Measurements from ENCODE around the gene FOSL1. TPM values are rescaled to one million over a fixed set of nuclear protein-coding genes. Genes with fewer than 3 reads are reported as not detected.

Gene FOSL1
- total and polyA plus RNA-seq, 2 experiments from 2014 or later: 14.6 to 17.1 TPM

DNA sequence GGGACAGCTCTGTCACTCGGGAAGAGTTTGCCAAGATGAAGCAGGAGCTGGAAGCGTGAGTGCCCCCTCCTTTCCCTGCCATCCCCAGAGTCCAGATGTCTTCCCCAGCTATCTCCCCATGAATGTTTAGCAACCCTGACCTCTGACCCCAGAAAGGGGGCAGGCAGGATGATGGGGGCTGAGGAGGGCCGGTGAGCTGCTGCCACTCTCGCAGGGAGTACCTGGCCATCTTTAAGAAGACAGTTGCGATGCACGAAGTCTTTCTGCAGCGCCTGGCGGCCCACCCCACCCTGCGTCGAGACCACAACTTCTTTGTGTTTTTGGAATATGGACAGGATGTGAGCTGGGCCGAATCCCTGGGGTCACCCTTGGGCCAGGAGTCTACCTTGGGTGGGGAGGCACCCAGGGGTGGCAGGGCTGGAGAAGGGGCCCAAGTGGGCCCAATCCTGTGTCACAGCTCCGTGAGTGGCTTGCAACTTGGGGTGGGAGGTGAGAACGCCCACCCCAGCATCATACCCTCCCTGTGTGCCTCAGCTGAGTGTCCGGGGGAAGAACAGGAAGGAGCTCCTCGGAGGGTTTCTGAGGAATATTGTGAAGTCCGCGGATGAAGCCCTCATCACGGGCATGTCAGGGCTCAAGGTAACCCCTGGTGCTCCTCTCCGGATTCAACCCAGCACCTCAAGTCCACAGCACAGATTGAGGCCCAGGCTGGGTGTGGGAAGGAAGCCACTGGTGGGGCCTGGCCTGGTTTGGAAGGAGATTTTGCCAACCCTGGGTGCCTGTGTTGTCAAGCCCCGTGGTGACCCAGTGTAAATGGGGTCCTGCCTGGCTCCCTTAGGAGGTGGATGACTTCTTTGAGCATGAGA, 49.7 kb downstream of the FOSL1 start:
- no peak overlapping the region for H3K4me2 ChIP-seq
- H3K4me3 ChIP-seq: no peak overlapping the region
- no peaks in the 10 kb centered on the region for H3K9me2 ChIP-seq (ENCODE audit: insufficient read depth)
- Mint-ChIP-seq H3K9me3 (peaks cover 12% of the 10 kb centered on the region), H3K36me3 (ENCODE audit: low read depth) (peaks cover 49% of the 10 kb centered on the region), H3K4me3 (no peak overlapping the region), H3K27ac (no peak overlapping the region), H3K27me3 (ENCODE audit: insufficient read depth, low read depth, poor library complexity) (peaks cover 51% of the 10 kb centered on the region), H3K4me1 (peaks cover 14% of the 10 kb centered on the region; the same call in 2 of the 3 replicates)
- H3K79me2 ChIP-seq (replicated peaks; ENCODE audit: insufficient read depth): peaks cover 18% of the 10 kb centered on the region
- TF ChIP-seq NANOG (IDR thresholded peaks at IDR 0.05; ENCODE audit: borderline replicate concordance) (no peak), EZH2 (IDR thresholded peaks at IDR 0.05; ENCODE audit: low read depth, unreplicated experiment) (no peak), POLR2AphosphoS5 (IDR thresholded peaks at IDR 0.05; ENCODE audit: low read depth) (no peak), ZNF114 (CRISPR knock-in tag; IDR thresholded peaks at IDR 0.05) (no peak), JUNB (IDR thresholded peaks at IDR 0.05; ENCODE audit: unreplicated experiment) (no peak), EZH2phosphoT487 (IDR thresholded peaks at IDR 0.05; ENCODE audit: unreplicated experiment) (no peak), STAT1 (IDR thresholded peaks at IDR 0.05; ENCODE audit: unreplicated experiment) (no peak), ZNF331 (CRISPR knock-in tag; IDR thresholded peaks at IDR 0.05; ENCODE audit: low read depth) (no peak), CREB1 (CRISPR knock-in tag; IDR thresholded peaks at IDR 0.05; ENCODE audit: low read depth) (no peak)
- TF ChIP-seq, protein P1, sequence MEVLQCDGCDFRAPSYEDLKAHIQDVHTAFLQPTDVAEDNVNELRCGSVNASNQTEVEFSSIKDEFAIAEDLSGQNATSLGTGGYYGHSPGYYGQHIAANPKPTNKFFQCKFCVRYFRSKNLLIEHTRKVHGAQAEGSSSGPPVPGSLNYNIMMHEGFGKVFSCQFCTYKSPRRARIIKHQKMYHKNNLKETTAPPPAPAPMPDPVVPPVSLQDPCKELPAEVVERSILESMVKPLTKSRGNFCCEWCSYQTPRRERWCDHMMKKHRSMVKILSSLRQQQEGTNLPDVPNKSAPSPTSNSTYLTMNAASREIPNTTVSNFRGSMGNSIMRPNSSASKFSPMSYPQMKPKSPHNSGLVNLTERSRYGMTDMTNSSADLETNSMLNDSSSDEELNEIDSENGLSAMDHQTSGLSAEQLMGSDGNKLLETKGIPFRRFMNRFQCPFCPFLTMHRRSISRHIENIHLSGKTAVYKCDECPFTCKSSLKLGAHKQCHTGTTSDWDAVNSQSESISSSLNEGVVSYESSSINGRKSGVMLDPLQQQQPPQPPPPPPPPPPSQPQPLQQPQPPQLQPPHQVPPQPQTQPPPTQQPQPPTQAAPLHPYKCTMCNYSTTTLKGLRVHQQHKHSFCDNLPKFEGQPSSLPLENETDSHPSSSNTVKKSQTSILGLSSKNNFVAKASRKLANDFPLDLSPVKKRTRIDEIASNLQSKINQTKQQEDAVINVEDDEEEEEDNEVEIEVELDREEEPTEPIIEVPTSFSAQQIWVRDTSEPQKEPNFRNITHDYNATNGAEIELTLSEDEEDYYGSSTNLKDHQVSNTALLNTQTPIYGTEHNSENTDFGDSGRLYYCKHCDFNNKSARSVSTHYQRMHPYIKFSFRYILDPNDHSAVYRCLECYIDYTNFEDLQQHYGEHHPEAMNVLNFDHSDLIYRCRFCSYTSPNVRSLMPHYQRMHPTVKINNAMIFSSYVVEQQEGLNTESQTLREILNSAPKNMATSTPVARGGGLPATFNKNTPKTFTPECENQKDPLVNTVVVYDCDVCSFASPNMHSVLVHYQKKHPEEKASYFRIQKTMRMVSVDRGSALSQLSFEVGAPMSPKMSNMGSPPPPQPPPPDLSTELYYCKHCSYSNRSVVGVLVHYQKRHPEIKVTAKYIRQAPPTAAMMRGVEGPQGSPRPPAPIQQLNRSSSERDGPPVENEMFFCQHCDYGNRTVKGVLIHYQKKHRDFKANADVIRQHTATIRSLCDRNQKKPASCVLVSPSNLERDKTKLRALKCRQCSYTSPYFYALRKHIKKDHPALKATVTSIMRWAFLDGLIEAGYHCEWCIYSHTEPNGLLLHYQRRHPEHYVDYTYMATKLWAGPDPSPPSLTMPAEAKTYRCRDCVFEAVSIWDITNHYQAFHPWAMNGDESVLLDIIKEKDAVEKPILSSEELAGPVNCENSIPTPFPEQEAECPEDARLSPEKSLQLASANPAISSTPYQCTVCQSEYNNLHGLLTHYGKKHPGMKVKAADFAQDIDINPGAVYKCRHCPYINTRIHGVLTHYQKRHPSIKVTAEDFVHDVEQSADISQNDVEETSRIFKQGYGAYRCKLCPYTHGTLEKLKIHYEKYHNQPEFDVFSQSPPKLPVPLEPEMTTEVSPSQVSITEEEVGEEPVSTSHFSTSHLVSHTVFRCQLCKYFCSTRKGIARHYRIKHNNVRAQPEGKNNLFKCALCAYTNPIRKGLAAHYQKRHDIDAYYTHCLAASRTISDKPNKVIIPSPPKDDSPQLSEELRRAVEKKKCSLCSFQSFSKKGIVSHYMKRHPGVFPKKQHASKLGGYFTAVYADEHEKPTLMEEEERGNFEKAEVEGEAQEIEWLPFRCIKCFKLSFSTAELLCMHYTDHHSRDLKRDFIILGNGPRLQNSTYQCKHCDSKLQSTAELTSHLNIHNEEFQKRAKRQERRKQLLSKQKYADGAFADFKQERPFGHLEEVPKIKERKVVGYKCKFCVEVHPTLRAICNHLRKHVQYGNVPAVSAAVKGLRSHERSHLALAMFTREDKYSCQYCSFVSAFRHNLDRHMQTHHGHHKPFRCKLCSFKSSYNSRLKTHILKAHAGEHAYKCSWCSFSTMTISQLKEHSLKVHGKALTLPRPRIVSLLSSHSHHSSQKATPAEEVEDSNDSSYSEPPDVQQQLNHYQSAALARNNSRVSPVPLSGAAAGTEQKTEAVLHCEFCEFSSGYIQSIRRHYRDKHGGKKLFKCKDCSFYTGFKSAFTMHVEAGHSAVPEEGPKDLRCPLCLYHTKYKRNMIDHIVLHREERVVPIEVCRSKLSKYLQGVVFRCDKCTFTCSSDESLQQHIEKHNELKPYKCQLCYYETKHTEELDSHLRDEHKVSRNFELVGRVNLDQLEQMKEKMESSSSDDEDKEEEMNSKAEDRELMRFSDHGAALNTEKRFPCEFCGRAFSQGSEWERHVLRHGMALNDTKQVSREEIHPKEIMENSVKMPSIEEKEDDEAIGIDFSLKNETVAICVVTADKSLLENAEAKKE (CRISPR knock-in tag; IDR thresholded peaks at IDR 0.05): no peak
- TF ChIP-seq, protein P2, sequence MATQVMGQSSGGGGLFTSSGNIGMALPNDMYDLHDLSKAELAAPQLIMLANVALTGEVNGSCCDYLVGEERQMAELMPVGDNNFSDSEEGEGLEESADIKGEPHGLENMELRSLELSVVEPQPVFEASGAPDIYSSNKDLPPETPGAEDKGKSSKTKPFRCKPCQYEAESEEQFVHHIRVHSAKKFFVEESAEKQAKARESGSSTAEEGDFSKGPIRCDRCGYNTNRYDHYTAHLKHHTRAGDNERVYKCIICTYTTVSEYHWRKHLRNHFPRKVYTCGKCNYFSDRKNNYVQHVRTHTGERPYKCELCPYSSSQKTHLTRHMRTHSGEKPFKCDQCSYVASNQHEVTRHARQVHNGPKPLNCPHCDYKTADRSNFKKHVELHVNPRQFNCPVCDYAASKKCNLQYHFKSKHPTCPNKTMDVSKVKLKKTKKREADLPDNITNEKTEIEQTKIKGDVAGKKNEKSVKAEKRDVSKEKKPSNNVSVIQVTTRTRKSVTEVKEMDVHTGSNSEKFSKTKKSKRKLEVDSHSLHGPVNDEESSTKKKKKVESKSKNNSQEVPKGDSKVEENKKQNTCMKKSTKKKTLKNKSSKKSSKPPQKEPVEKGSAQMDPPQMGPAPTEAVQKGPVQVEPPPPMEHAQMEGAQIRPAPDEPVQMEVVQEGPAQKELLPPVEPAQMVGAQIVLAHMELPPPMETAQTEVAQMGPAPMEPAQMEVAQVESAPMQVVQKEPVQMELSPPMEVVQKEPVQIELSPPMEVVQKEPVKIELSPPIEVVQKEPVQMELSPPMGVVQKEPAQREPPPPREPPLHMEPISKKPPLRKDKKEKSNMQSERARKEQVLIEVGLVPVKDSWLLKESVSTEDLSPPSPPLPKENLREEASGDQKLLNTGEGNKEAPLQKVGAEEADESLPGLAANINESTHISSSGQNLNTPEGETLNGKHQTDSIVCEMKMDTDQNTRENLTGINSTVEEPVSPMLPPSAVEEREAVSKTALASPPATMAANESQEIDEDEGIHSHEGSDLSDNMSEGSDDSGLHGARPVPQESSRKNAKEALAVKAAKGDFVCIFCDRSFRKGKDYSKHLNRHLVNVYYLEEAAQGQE (IDR thresholded peaks at IDR 0.05; ENCODE audit: unreplicated experiment): no peak
- TF ChIP-seq, protein P3, sequence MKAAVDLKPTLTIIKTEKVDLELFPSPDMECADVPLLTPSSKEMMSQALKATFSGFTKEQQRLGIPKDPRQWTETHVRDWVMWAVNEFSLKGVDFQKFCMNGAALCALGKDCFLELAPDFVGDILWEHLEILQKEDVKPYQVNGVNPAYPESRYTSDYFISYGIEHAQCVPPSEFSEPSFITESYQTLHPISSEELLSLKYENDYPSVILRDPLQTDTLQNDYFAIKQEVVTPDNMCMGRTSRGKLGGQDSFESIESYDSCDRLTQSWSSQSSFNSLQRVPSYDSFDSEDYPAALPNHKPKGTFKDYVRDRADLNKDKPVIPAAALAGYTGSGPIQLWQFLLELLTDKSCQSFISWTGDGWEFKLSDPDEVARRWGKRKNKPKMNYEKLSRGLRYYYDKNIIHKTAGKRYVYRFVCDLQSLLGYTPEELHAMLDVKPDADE (IDR thresholded peaks at IDR 0.05): no peak
- TF ChIP-seq, protein P4, sequence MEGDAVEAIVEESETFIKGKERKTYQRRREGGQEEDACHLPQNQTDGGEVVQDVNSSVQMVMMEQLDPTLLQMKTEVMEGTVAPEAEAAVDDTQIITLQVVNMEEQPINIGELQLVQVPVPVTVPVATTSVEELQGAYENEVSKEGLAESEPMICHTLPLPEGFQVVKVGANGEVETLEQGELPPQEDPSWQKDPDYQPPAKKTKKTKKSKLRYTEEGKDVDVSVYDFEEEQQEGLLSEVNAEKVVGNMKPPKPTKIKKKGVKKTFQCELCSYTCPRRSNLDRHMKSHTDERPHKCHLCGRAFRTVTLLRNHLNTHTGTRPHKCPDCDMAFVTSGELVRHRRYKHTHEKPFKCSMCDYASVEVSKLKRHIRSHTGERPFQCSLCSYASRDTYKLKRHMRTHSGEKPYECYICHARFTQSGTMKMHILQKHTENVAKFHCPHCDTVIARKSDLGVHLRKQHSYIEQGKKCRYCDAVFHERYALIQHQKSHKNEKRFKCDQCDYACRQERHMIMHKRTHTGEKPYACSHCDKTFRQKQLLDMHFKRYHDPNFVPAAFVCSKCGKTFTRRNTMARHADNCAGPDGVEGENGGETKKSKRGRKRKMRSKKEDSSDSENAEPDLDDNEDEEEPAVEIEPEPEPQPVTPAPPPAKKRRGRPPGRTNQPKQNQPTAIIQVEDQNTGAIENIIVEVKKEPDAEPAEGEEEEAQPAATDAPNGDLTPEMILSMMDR (conservative IDR thresholded peaks at IDR 0.05; ENCODE audit: low read depth in 2 of 2): no peak
- peaks cover 19% of the 10 kb centered on the region for H4K20me1 ChIP-seq (replicated peaks; ENCODE audit: insufficient read depth)
- no peaks in the 10 kb centered on the region for H3K27me3 ChIP-seq (ENCODE audit: insufficient read depth)
- DNase-seq (ENCODE audit: low spot score) (no peak), ATAC-seq (no peak)
- no peaks in the 10 kb centered on the region; the same call in 1 of the 2 replicates for H3K4me1 ChIP-seq (ENCODE audit: insufficient read depth)
- peaks cover 43% of the 10 kb centered on the region for H3F3A ChIP-seq (replicated peaks; ENCODE audit: low read depth)
- no peak overlapping the region for H3K27ac ChIP-seq (ENCODE audit: low read depth)
- no peak overlapping the region for H2AFZ ChIP-seq
- H3K36me3 ChIP-seq (ENCODE audit: insufficient read depth): peaks cover 22% of the 10 kb centered on the region

Measured in GM23338 (cell line).